NT2/D1 (cell line): ENCODE measurements around the gene AKNA.

Experiments
- SUZ12 ChIP-seq: IDR thresholded peaks from 2 replicates; pipeline ENCODE4 v1.6.1; 2011; ENCODE audit not compliant: insufficient read length, insufficient read depth; ENCODE audit errors: extremely low read depth
- YY1 ChIP-seq: IDR thresholded peaks from 2 replicates; pipeline ENCODE4 v1.6.1; 2011; ENCODE audit not compliant: insufficient read length, insufficient read depth
- ZNF274 ChIP-seq: IDR thresholded peaks from 2 replicates; pipeline ENCODE4 v1.6.1; 2011; ENCODE audit warnings: mild to moderate bottlenecking, low read depth, low read length

GRCh38 chr9:114342755-114343440, 44.9 kb downstream of the AKNA start:
- TF ChIP-seq YY1, result no peak
- TF ChIP-seq ZNF274, result no peak
- TF ChIP-seq SUZ12, result no peak
